ENCODE data around the gene SLC45A1. TPM values are rescaled to one million over a fixed set of nuclear protein-coding genes. Genes with fewer than 3 reads are reported as not detected.

Gene SLC45A1
- total RNA-seq, 1 donor from 2014 or later = 2.5 TPM

- no peak overlapping the region for H3K27ac Mint-ChIP-seq (ENCODE audit: unreplicated experiment)
- DNase-seq (ENCODE audit: low read depth, low spot score) = no peak
- H3K36me3 Mint-ChIP-seq (ENCODE audit: low read depth) = peaks cover 19% of the 10 kb centered on the region
- TF ChIP-seq, protein P1, sequence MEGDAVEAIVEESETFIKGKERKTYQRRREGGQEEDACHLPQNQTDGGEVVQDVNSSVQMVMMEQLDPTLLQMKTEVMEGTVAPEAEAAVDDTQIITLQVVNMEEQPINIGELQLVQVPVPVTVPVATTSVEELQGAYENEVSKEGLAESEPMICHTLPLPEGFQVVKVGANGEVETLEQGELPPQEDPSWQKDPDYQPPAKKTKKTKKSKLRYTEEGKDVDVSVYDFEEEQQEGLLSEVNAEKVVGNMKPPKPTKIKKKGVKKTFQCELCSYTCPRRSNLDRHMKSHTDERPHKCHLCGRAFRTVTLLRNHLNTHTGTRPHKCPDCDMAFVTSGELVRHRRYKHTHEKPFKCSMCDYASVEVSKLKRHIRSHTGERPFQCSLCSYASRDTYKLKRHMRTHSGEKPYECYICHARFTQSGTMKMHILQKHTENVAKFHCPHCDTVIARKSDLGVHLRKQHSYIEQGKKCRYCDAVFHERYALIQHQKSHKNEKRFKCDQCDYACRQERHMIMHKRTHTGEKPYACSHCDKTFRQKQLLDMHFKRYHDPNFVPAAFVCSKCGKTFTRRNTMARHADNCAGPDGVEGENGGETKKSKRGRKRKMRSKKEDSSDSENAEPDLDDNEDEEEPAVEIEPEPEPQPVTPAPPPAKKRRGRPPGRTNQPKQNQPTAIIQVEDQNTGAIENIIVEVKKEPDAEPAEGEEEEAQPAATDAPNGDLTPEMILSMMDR (conservative IDR thresholded peaks at IDR 0.05) = no peak
- no peaks in the 10 kb centered on the region for H3K9me3 Mint-ChIP-seq
- peaks cover 45% of the 10 kb centered on the region for H3K4me1 Mint-ChIP-seq
- no peaks in the 10 kb centered on the region for H3K27me3 Mint-ChIP-seq (ENCODE audit: low read depth)
- H3K4me3 Mint-ChIP-seq = no peak overlapping the region
These were observed 72.1 kb downstream of the SLC45A1 start for GRCh38 chr1:8389958-8390535.

- Mint-ChIP-seq H3K4me1 (peaks cover 43% of the 10 kb centered on the region), H3K36me3 (ENCODE audit: low read depth) (peaks cover 19% of the 10 kb centered on the region), H3K9me3 (no peaks in the 10 kb centered on the region), H3K27me3 (ENCODE audit: low read depth) (no peaks in the 10 kb centered on the region), H3K27ac (ENCODE audit: unreplicated experiment) (no peak overlapping the region), H3K4me3 (no peak overlapping the region)
- TF ChIP-seq, protein P1 (conservative IDR thresholded peaks at IDR 0.05) = no peak
- no peak for DNase-seq (ENCODE audit: low read depth, low spot score)
These were observed 72.8 kb downstream of the SLC45A1 start for GRCh38 chr1:8390707-8391106.

DNA sequence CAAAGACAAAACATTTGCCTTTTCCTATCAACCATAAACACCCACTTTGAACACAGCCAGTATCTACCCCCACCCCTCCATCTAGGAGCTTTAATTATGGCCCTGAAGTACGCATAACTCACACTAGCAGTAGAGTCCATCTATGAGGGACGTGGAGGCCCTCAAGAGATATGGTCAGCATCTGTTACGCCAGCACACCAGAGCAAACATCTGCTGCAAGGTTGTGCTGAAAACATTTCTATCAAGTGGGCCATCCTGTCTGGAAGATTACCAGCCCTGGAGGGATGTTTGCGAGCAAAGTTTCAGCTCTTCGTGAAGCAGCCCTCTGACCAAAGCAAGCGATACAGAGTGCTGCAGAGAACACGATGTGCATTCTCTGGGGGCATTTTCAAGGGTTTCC is 74.6 kb downstream of the SLC45A1 start:
- Mint-ChIP-seq H3K4me3 (no peak overlapping the region), H3K27ac (ENCODE audit: unreplicated experiment) (no peak overlapping the region), H3K9me3 (no peaks in the 10 kb centered on the region), H3K27me3 (ENCODE audit: low read depth) (no peaks in the 10 kb centered on the region), H3K36me3 (ENCODE audit: low read depth) (peaks cover 19% of the 10 kb centered on the region), H3K4me1 (peaks cover 49% of the 10 kb centered on the region)
- no peak for DNase-seq (ENCODE audit: low read depth, low spot score)
- TF ChIP-seq, protein P1 (conservative IDR thresholded peaks at IDR 0.05) = no peak
